Measurements from ENCODE around the gene TRAK1.

Gene TRAK1

GRCh38 chr3:42256135-42256819 lies 165.1 kb downstream of the TRAK1 start:
- no peak for DNase-seq

- DNase-seq = no peak
Observed at GRCh38 chr3:42257007-42257406, 165.8 kb downstream of the TRAK1 start.

GRCh38 chr3:42262525-42262924 lies 171.4 kb downstream of the TRAK1 start:
- peak; percentile 48 for DNase-seq

- DNase-seq = peak; percentile 62
Observed at GRCh38 chr3:42263354-42264346, 172.5 kb downstream of the TRAK1 start.

- DNase-seq = peak; percentile 73
Observed at GRCh38 chr3:42264399-42265058, 173.4 kb downstream of the TRAK1 start.

- DNase-seq = peak; percentile 37
Observed at GRCh38 chr3:42265059-42265991, 174.2 kb downstream of the TRAK1 start.

GRCh38 chr3:42266085-42266484 lies 174.9 kb downstream of the TRAK1 start, which contains the start of gene CCK:
TSS of gene CCK (minus strand) at chr3:42266185. CDS start at chr3:42263630, 2,555 bp downstream.
- no peak for DNase-seq

- DNase-seq = no peak
Observed at GRCh38 chr3:42267878-42268277, 176.7 kb downstream of the TRAK1 start.

- DNase-seq = no peak
Observed at GRCh38 chr3:42269647-42270046, 178.5 kb downstream of the TRAK1 start.

- DNase-seq = no peak
Observed at GRCh38 chr3:42270561-42270960, 179.4 kb downstream of the TRAK1 start.

- no peak for DNase-seq
Observed at GRCh38 chr3:42271786-42272185, 180.6 kb downstream of the TRAK1 start.

GRCh38 chr3:42273361-42273760 lies 182.2 kb downstream of the TRAK1 start:
- no peak for DNase-seq

- DNase-seq = no peak
Observed at GRCh38 chr3:42274266-42274665, 183.1 kb downstream of the TRAK1 start.

- DNase-seq = no peak
Observed at GRCh38 chr3:42275217-42275616, 184.1 kb downstream of the TRAK1 start.
